Measurements from ENCODE around the gene C8B.

The C8B gene

GRCh38 chr1:56967355-56967754 lies 1.5 kb upstream of the C8B start:
- H3K4me3 ChIP-seq (ENCODE audit: control insufficient read depth, low read depth, low read length): no peak overlapping the region
- no peak for DNase-seq (ENCODE audit: low read depth)
- no peak for TF ChIP-seq CTCF (IDR thresholded peaks at IDR 0.05; ENCODE audit: control insufficient read depth, insufficient read depth, low read depth, low read length, missing control alignments)

GRCh38 chr1:56966698-56966999 lies 834 bp upstream of the C8B start:
- no peak for DNase-seq (ENCODE audit: low read depth)
- H3K4me3 ChIP-seq (ENCODE audit: control insufficient read depth, low read depth, low read length): no peak overlapping the region
- no peak for TF ChIP-seq CTCF (IDR thresholded peaks at IDR 0.05; ENCODE audit: control insufficient read depth, insufficient read depth, low read depth, low read length, missing control alignments)

GRCh38 chr1:56965191-56965590 lies 624 bp downstream of the C8B start:
- no peak for TF ChIP-seq CTCF (IDR thresholded peaks at IDR 0.05; ENCODE audit: control insufficient read depth, insufficient read depth, low read depth, low read length, missing control alignments)
- H3K4me3 ChIP-seq (ENCODE audit: control insufficient read depth, low read depth, low read length): no peak overlapping the region
- no peak for DNase-seq (ENCODE audit: low read depth)

GRCh38 chr1:56964349-56965017 lies 1.3 kb downstream of the C8B start:
- TF ChIP-seq CTCF (IDR thresholded peaks at IDR 0.05; ENCODE audit: control insufficient read depth, insufficient read depth, low read depth, low read length, missing control alignments): no peak
- H3K4me3 ChIP-seq (ENCODE audit: control insufficient read depth, low read depth, low read length): no peak overlapping the region
- DNase-seq (ENCODE audit: low read depth): no peak

GRCh38 chr1:56963667-56964066 lies 2.1 kb downstream of the C8B start:
- TF ChIP-seq CTCF (IDR thresholded peaks at IDR 0.05; ENCODE audit: control insufficient read depth, insufficient read depth, low read depth, low read length, missing control alignments): no peak
- no peak for DNase-seq (ENCODE audit: low read depth)
- no peak overlapping the region for H3K4me3 ChIP-seq (ENCODE audit: control insufficient read depth, low read depth, low read length)

GRCh38 chr1:56961426-56961825 lies 4.4 kb downstream of the C8B start:
- TF ChIP-seq CTCF (IDR thresholded peaks at IDR 0.05; ENCODE audit: control insufficient read depth, insufficient read depth, low read depth, low read length, missing control alignments): no peak
- no peak for DNase-seq (ENCODE audit: low read depth)
- H3K4me3 ChIP-seq (ENCODE audit: control insufficient read depth, low read depth, low read length): no peak overlapping the region

GRCh38 chr1:56958526-56958925 lies 7.3 kb downstream of the C8B start:
- no peak overlapping the region for H3K4me3 ChIP-seq (ENCODE audit: control insufficient read depth, low read depth, low read length)
- no peak for TF ChIP-seq CTCF (IDR thresholded peaks at IDR 0.05; ENCODE audit: control insufficient read depth, insufficient read depth, low read depth, low read length, missing control alignments)
- peak; percentile 37 for DNase-seq (ENCODE audit: low read depth)
